BLaER1 (cell line): ENCODE results near the gene GJC1.
"Not testable (repeated sequence)": the region's sequence is repeated elsewhere in the genome, so short reads cannot be mapped to it uniquely, and the experiment has no call there.

Source experiments
- H3K27ac ChIP-seq: shearing (Covaris generic); formaldehyde crosslinking; 2 replicates; pipeline ENCODE4 v1.8.1; 2022
- H3K27me3 ChIP-seq: shearing (Covaris generic); formaldehyde crosslinking; 2 replicates; pipeline ENCODE4 v1.8.1; 2022
- H3K36me3 ChIP-seq: shearing (Covaris generic); formaldehyde crosslinking; 2 replicates; pipeline ENCODE4 v1.8.1; 2022
- H3K4me1 ChIP-seq: shearing (Covaris generic); formaldehyde crosslinking; 2 replicates; pipeline ENCODE4 v1.8.1; 2022
- H3K4me2 ChIP-seq: shearing (Covaris generic); formaldehyde crosslinking; 2 replicates; pipeline ENCODE4 v1.8.1; 2022
- H3K4me3 ChIP-seq: shearing (Covaris generic); formaldehyde crosslinking; 2 replicates; pipeline ENCODE4 v1.8.1; 2022
- H3K9ac ChIP-seq: shearing (Covaris generic); formaldehyde crosslinking; 2 replicates; pipeline ENCODE4 v1.8.1; 2022
- H3K9me3 ChIP-seq: shearing (Covaris generic); formaldehyde crosslinking; 2 replicates; pipeline ENCODE4 v1.8.1; 2022
- H4K20me1 ChIP-seq: shearing (Covaris generic); formaldehyde crosslinking; 2 replicates; pipeline ENCODE4 v1.8.1; 2022
- Cebpa-rat ChIP-seq: shearing (Covaris generic); IDR thresholded peaks from 2 replicates; pipeline ENCODE4 v1.8.1; 2022

Gene GJC1

GRCh38 chr17:44757918-44758413, 72.1 kb downstream of the GJC1 start:
- no peaks in the 10 kb centered on the region for H3K9me3 ChIP-seq
- H3K27ac ChIP-seq = no peak overlapping the region
- peaks cover 20% of the 10 kb centered on the region for H3K4me1 ChIP-seq
- H3K4me2 ChIP-seq = peak overlapping the region; percentile 73
- 0 out of 2 replicates have a peak, but pooled peaks cover 14% of the 10 kb centered on the region for H4K20me1 ChIP-seq
- TF ChIP-seq Cebpa-rat = no peak
- no peak overlapping the region for H3K9ac ChIP-seq
- peak overlapping the region; percentile 54; the same call in 1 of the 2 replicates for H3K4me3 ChIP-seq
- peaks cover 41% of the 10 kb centered on the region for H3K27me3 ChIP-seq
- 0 out of 2 replicates have a peak, but pooled peaks cover under 1% of the 10 kb centered on the region for H3K36me3 ChIP-seq

- no peak for TF ChIP-seq Cebpa-rat
- H4K20me1 ChIP-seq = 0 out of 2 replicates have a peak, but pooled peaks cover 14% of the 10 kb centered on the region
- peaks cover 20% of the 10 kb centered on the region for H3K4me1 ChIP-seq
- 0 out of 2 replicates have a peak, but pooled peaks cover 5% of the 10 kb centered on the region for H3K36me3 ChIP-seq
- H3K27ac ChIP-seq = no peak overlapping the region
- peaks cover 41% of the 10 kb centered on the region for H3K27me3 ChIP-seq
- no peaks in the 10 kb centered on the region for H3K9me3 ChIP-seq
- no peak overlapping the region for H3K9ac ChIP-seq
- no peak overlapping the region; the same call in 1 of the 2 replicates for H3K4me2 ChIP-seq
- no peak overlapping the region for H3K4me3 ChIP-seq
Observed at GRCh38 chr17:44757045-44757917, 72.8 kb downstream of the GJC1 start.

- not testable (repeated sequence) for H3K4me2 ChIP-seq, H3K9me3 ChIP-seq, H3K27ac ChIP-seq, H3K9ac ChIP-seq, H3K4me3 ChIP-seq
- Histone ChIP-seq H3K36me3 (peaks cover 26% of the 10 kb centered on the region), H3K4me1 (peaks cover 20% of the 10 kb centered on the region), H3K27me3 (peaks cover 31% of the 10 kb centered on the region), H4K20me1 (0 out of 2 replicates have a peak, but pooled peaks cover 14% of the 10 kb centered on the region)
Observed at GRCh38 chr17:44755180-44755579, 74.9 kb downstream of the GJC1 start.

GRCh38 chr17:44754276-44754675, 75.8 kb downstream of the GJC1 start:
- Histone ChIP-seq H4K20me1 (0 out of 2 replicates have a peak, but pooled peaks cover 5% of the 10 kb centered on the region), H3K4me3 (no peak overlapping the region), H3K36me3 (peaks cover 35% of the 10 kb centered on the region), H3K27ac (no peak overlapping the region), H3K4me2 (no peak overlapping the region), H3K4me1 (peaks cover 14% of the 10 kb centered on the region), H3K9me3 (no peaks in the 10 kb centered on the region), H3K27me3 (peaks cover 22% of the 10 kb centered on the region), H3K9ac (no peak overlapping the region)
- TF ChIP-seq Cebpa-rat = no peak

- no peak overlapping the region for H3K4me2 ChIP-seq
- H3K27ac ChIP-seq = no peak overlapping the region
- peaks cover 9% of the 10 kb centered on the region; the same call in 1 of the 2 replicates for H3K4me1 ChIP-seq
- TF ChIP-seq Cebpa-rat = no peak
- H3K36me3 ChIP-seq = peaks cover 46% of the 10 kb centered on the region
- H3K4me3 ChIP-seq = no peak overlapping the region
- H3K9me3 ChIP-seq = no peaks in the 10 kb centered on the region
- H3K9ac ChIP-seq = no peak overlapping the region
- H3K27me3 ChIP-seq = peaks cover 14% of the 10 kb centered on the region
- 0 out of 2 replicates have a peak, but pooled peaks cover 2% of the 10 kb centered on the region for H4K20me1 ChIP-seq
Observed at GRCh38 chr17:44752953-44753861, 76.9 kb downstream of the GJC1 start.

GRCh38 chr17:44751806-44752205, 78.3 kb downstream of the GJC1 start:
- no peak overlapping the region for H3K9ac ChIP-seq

GRCh38 chr17:44751331-44751730, 78.8 kb downstream of the GJC1 start:
- no peak for TF ChIP-seq Cebpa-rat
- Histone ChIP-seq H3K9ac (no peak overlapping the region), H3K4me1 (peaks cover 13% of the 10 kb centered on the region), H3K4me3 (no peak overlapping the region), H3K27me3 (no peaks in the 10 kb centered on the region), H3K36me3 (peaks cover 64% of the 10 kb centered on the region), H3K27ac (no peak overlapping the region), H4K20me1 (no peaks in the 10 kb centered on the region), H3K9me3 (no peaks in the 10 kb centered on the region), H3K4me2 (no peak overlapping the region)

More at GRCh38 chr17:44751806-44752205, 78.3 kb downstream of the GJC1 start:
- Histone ChIP-seq H3K36me3 (peaks cover 60% of the 10 kb centered on the region), H3K4me2 (no peak overlapping the region), H3K9me3 (no peaks in the 10 kb centered on the region), H3K4me1 (peaks cover 10% of the 10 kb centered on the region), H3K27me3 (peaks cover under 1% of the 10 kb centered on the region; the same call in 1 of the 2 replicates), H3K27ac (no peak overlapping the region), H3K4me3 (no peak overlapping the region), H4K20me1 (no peaks in the 10 kb centered on the region)
- no peak for TF ChIP-seq Cebpa-rat

GRCh38 chr17:44749980-44750318, 80.1 kb downstream of the GJC1 start:
- no peak overlapping the region for H3K4me2 ChIP-seq

More at GRCh38 chr17:44749980-44750318, 80.1 kb downstream of the GJC1 start:
- H3K36me3 ChIP-seq = peaks cover 72% of the 10 kb centered on the region
- H3K9ac ChIP-seq = no peak overlapping the region
- H3K4me3 ChIP-seq = no peak overlapping the region
- no peak for TF ChIP-seq Cebpa-rat
- H3K27ac ChIP-seq = no peak overlapping the region
- no peaks in the 10 kb centered on the region for H4K20me1 ChIP-seq
- H3K9me3 ChIP-seq = no peaks in the 10 kb centered on the region
- H3K27me3 ChIP-seq = no peaks in the 10 kb centered on the region
- peaks cover 13% of the 10 kb centered on the region for H3K4me1 ChIP-seq
